ENCODE measurements around the gene OR6C1. TPM values are rescaled to one million over a fixed set of nuclear protein-coding genes. Genes with fewer than 3 reads are reported as not detected.

The OR6C1 gene
- total RNA-seq, 1 experiment from 2014 or later = not detected

DNA sequence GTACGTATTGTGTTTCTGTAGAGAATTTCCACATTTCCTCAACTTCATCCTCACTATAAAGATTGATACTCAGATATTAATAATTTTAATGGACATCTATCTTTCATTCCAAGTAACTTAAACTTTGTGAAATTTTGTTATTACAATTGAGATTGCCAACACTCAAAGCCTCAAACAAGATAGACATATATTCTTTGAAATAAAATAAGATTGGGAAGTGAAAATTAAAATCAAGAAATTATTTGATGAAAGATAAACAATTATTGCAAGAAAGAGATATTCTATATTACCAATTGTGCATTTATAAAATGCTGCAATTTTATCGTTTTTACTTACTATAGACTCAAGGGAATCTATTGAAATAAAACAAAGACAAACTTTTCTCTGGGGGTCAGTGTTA, 17.7 kb upstream of the OR6C1 start, which contains the start of gene OR6C6:
Gene OR6C6 (minus strand): TSS at position 101 of the 400 bp plus-strand sequence. CDS start 1,337 bp downstream, outside the sequence.
- no peak within 1 kb of the TSS for H3K4me3 Mint-ChIP-seq
- H3K27ac Mint-ChIP-seq = no peak within 1 kb of the TSS
- H3K27me3 Mint-ChIP-seq (ENCODE audit: low read depth) = no peaks in the 10 kb centered on the region
- TF ChIP-seq GRHL2 (CRISPR knock-in tag; IDR thresholded peaks at IDR 0.05; ENCODE audit: insufficient replicate concordance, severe bottlenecking) (no peak), SMAD3 (CRISPR knock-in tag; IDR thresholded peaks at IDR 0.05; ENCODE audit: borderline replicate concordance) (no peak), HMGA2 (CRISPR knock-in tag; IDR thresholded peaks at IDR 0.05) (no peak), MXD4 (CRISPR knock-in tag; IDR thresholded peaks at IDR 0.05; ENCODE audit: borderline replicate concordance) (no peak), EMX1 (CRISPR knock-in tag; IDR thresholded peaks at IDR 0.05) (no peak), TCF7 (CRISPR knock-in tag; IDR thresholded peaks at IDR 0.05; ENCODE audit: low read depth) (no peak), TEAD1 (CRISPR knock-in tag; IDR thresholded peaks at IDR 0.05) (no peak)
- TF ChIP-seq, protein P1, sequence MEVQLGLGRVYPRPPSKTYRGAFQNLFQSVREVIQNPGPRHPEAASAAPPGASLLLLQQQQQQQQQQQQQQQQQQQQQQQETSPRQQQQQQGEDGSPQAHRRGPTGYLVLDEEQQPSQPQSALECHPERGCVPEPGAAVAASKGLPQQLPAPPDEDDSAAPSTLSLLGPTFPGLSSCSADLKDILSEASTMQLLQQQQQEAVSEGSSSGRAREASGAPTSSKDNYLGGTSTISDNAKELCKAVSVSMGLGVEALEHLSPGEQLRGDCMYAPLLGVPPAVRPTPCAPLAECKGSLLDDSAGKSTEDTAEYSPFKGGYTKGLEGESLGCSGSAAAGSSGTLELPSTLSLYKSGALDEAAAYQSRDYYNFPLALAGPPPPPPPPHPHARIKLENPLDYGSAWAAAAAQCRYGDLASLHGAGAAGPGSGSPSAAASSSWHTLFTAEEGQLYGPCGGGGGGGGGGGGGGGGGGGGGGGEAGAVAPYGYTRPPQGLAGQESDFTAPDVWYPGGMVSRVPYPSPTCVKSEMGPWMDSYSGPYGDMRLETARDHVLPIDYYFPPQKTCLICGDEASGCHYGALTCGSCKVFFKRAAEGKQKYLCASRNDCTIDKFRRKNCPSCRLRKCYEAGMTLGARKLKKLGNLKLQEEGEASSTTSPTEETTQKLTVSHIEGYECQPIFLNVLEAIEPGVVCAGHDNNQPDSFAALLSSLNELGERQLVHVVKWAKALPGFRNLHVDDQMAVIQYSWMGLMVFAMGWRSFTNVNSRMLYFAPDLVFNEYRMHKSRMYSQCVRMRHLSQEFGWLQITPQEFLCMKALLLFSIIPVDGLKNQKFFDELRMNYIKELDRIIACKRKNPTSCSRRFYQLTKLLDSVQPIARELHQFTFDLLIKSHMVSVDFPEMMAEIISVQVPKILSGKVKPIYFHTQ (CRISPR knock-in tag; IDR thresholded peaks at IDR 0.05) = no peak
- TF ChIP-seq, protein P2, sequence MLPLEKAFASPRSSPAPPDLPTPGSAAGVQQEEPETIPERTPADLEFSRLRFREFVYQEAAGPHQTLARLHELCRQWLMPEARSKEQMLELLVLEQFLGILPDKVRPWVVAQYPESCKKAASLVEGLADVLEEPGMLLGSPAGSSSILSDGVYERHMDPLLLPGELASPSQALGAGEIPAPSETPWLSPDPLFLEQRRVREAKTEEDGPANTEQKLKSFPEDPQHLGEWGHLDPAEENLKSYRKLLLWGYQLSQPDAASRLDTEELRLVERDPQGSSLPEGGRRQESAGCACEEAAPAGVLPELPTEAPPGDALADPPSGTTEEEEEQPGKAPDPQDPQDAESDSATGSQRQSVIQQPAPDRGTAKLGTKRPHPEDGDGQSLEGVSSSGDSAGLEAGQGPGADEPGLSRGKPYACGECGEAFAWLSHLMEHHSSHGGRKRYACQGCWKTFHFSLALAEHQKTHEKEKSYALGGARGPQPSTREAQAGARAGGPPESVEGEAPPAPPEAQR (CRISPR knock-in tag; IDR thresholded peaks at IDR 0.05) = no peak
- TF ChIP-seq, protein P3, sequence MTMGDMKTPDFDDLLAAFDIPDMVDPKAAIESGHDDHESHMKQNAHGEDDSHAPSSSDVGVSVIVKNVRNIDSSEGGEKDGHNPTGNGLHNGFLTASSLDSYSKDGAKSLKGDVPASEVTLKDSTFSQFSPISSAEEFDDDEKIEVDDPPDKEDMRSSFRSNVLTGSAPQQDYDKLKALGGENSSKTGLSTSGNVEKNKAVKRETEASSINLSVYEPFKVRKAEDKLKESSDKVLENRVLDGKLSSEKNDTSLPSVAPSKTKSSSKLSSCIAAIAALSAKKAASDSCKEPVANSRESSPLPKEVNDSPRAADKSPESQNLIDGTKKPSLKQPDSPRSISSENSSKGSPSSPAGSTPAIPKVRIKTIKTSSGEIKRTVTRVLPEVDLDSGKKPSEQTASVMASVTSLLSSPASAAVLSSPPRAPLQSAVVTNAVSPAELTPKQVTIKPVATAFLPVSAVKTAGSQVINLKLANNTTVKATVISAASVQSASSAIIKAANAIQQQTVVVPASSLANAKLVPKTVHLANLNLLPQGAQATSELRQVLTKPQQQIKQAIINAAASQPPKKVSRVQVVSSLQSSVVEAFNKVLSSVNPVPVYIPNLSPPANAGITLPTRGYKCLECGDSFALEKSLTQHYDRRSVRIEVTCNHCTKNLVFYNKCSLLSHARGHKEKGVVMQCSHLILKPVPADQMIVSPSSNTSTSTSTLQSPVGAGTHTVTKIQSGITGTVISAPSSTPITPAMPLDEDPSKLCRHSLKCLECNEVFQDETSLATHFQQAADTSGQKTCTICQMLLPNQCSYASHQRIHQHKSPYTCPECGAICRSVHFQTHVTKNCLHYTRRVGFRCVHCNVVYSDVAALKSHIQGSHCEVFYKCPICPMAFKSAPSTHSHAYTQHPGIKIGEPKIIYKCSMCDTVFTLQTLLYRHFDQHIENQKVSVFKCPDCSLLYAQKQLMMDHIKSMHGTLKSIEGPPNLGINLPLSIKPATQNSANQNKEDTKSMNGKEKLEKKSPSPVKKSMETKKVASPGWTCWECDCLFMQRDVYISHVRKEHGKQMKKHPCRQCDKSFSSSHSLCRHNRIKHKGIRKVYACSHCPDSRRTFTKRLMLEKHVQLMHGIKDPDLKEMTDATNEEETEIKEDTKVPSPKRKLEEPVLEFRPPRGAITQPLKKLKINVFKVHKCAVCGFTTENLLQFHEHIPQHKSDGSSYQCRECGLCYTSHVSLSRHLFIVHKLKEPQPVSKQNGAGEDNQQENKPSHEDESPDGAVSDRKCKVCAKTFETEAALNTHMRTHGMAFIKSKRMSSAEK (CRISPR knock-in tag; IDR thresholded peaks at IDR 0.05; ENCODE audit: borderline replicate concordance) = no peak
- TF ChIP-seq, protein P4, sequence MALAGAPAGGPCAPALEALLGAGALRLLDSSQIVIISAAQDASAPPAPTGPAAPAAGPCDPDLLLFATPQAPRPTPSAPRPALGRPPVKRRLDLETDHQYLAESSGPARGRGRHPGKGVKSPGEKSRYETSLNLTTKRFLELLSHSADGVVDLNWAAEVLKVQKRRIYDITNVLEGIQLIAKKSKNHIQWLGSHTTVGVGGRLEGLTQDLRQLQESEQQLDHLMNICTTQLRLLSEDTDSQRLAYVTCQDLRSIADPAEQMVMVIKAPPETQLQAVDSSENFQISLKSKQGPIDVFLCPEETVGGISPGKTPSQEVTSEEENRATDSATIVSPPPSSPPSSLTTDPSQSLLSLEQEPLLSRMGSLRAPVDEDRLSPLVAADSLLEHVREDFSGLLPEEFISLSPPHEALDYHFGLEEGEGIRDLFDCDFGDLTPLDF (CRISPR knock-in tag; IDR thresholded peaks at IDR 0.05) = no peak
- TF ChIP-seq, protein P5, sequence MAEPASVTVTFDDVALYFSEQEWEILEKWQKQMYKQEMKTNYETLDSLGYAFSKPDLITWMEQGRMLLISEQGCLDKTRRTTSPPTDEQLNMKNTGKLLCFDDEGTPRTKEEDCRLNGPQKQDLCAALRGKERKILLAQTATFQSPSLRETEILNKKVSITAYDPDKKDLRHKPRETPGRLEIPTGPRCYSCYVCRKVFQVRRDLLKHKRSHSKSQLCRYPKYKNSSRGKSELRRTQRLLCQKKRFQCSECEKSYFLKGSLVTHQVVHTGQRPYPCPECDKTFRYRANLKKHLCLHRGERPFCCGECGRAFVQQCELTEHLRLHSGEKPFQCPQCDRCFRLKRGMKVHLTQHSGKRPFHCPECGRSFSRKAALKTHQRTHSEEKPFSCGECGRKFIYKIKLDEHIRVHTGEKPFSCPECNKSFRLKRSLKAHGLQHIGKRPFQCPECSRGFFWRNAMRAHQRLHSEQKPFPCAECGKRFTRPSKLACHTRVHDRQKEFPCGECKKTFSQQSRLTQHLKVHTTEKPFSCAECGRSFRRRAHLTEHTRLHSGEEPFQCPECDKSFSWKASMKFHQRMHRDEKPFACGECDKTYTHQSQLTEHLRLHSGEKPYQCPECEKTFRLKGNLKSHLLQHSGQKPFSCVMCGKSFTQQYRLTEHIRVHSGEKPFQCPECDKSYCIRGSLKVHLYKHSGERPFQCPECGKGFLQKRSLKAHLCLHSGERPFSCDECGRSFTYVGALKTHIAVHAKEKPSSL (CRISPR knock-in tag; conservative IDR thresholded peaks at IDR 0.05) = no peak
- TF ChIP-seq, protein P6, sequence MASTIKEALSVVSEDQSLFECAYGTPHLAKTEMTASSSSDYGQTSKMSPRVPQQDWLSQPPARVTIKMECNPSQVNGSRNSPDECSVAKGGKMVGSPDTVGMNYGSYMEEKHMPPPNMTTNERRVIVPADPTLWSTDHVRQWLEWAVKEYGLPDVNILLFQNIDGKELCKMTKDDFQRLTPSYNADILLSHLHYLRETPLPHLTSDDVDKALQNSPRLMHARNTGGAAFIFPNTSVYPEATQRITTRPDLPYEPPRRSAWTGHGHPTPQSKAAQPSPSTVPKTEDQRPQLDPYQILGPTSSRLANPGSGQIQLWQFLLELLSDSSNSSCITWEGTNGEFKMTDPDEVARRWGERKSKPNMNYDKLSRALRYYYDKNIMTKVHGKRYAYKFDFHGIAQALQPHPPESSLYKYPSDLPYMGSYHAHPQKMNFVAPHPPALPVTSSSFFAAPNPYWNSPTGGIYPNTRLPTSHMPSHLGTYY (CRISPR knock-in tag; IDR thresholded peaks at IDR 0.05) = no peak
- TF ChIP-seq, protein P7, sequence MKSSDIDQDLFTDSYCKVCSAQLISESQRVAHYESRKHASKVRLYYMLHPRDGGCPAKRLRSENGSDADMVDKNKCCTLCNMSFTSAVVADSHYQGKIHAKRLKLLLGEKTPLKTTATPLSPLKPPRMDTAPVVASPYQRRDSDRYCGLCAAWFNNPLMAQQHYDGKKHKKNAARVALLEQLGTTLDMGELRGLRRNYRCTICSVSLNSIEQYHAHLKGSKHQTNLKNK (CRISPR knock-in tag; IDR thresholded peaks at IDR 0.05) = no peak
- DNase-seq (ENCODE audit: low spot score) = no peak
- ATAC-seq = no peak
- ChIA-PET CTCF (no interaction called here), POLR2A (no interaction called here)
- peaks cover 6% of the 10 kb centered on the region; the same call in 1 of the 2 replicates for H3K4me1 Mint-ChIP-seq
- peaks cover 17% of the 10 kb centered on the region for H3K9me3 Mint-ChIP-seq
- no peaks in the 10 kb centered on the region for H3K36me3 Mint-ChIP-seq

All from WTC11 (cell line).